Stimulated activated CD8-positive, alpha-beta memory T cell treated with anti-CD3 and anti-CD28 coated beads, Interleukin-12 subunit alpha, Interleukin-12 subunit beta, amount 100 ng/mL, for 24 hours (primary cell): Measurements from ENCODE around the gene NCK1.
"Not testable (repeated sequence)": the region's sequence is repeated elsewhere in the genome, so short reads cannot be mapped to it uniquely, and the experiment has no call there.

Source experiments
- DNase-seq: peaks from one replicate; pipeline ENCODE4 v3.0.0-alpha.2; 2020; ENCODE audit errors: extremely low read depth

Gene NCK1

GRCh38 chr3:136862617-136863322 lies 762 bp downstream of the NCK1 start:
- DNase-seq = peak; percentile 8

- DNase-seq = no peak
Observed at GRCh38 chr3:136869282-136869681, 7.3 kb downstream of the NCK1 start.

- DNase-seq = not testable (repeated sequence)
Observed at GRCh38 chr3:136872258-136872657, 10.2 kb downstream of the NCK1 start.

GRCh38 chr3:136879510-136879909 lies 17.5 kb downstream of the NCK1 start:
- DNase-seq = not testable (repeated sequence)

- no peak for DNase-seq
Observed at GRCh38 chr3:136882571-136882970, 20.6 kb downstream of the NCK1 start.

GRCh38 chr3:136883967-136884720 lies 22.1 kb downstream of the NCK1 start:
- DNase-seq = no peak

- no peak for DNase-seq
Observed at GRCh38 chr3:136885357-136886213, 23.6 kb downstream of the NCK1 start.

- DNase-seq = no peak
Observed at GRCh38 chr3:136889947-136890346, 27.9 kb downstream of the NCK1 start.

- no peak for DNase-seq
Observed at GRCh38 chr3:136891934-136892855, 30.2 kb downstream of the NCK1 start.

GRCh38 chr3:136893848-136894443 lies 31.9 kb downstream of the NCK1 start:
- no peak for DNase-seq

- not testable (repeated sequence) for DNase-seq
Observed at GRCh38 chr3:136897171-136897570, 35.2 kb downstream of the NCK1 start.

GRCh38 chr3:136898549-136898948 lies 36.5 kb downstream of the NCK1 start:
- no peak for DNase-seq

GRCh38 chr3:136898954-136899353 lies 36.9 kb downstream of the NCK1 start:
- no peak for DNase-seq

GRCh38 chr3:136899622-136900158 lies 37.7 kb downstream of the NCK1 start:
- no peak for DNase-seq

GRCh38 chr3:136900694-136901093 lies 38.7 kb downstream of the NCK1 start:
- DNase-seq = not testable (repeated sequence)

- DNase-seq = no peak
Observed at GRCh38 chr3:136901391-136901790, 39.4 kb downstream of the NCK1 start.

GRCh38 chr3:136902530-136902929 lies 40.5 kb downstream of the NCK1 start:
- not testable (repeated sequence) for DNase-seq

- no peak for DNase-seq
Observed at GRCh38 chr3:136903899-136904298, 41.9 kb downstream of the NCK1 start.

GRCh38 chr3:136904746-136905145 lies 42.7 kb downstream of the NCK1 start:
- no peak for DNase-seq

GRCh38 chr3:136905549-136905948 lies 43.5 kb downstream of the NCK1 start:
- no peak for DNase-seq

GRCh38 chr3:136906725-136907124 lies 44.7 kb downstream of the NCK1 start:
- no peak for DNase-seq
